ENCODE data around the gene OSTN. TPM values are rescaled to one million over a fixed set of nuclear protein-coding genes. Genes with fewer than 3 reads are reported as not detected.

OSTN gene
- total and polyA plus RNA-seq, 10 donors = 0.03 TPM; not detected in 9

DNA sequence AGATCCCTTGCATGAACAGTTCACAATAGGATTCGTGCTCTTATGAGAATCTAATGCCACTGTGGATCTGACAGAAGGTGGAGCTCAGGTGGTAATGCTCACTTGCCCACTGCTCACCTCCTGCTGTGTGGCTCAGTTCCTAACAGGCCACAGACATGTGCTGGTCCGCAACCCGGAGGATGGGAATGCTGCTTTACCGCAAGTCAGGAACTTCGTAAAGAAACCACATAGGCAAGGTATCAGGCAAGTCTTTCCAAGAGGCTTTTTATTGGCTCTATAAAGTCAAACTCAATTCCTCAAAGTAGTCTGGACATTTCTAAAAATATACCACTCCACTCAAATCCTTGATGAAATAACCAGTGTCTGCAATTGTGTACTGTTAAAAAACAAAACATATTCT, 56.1 kb downstream of the OSTN start:
- Histone ChIP-seq H3K4me3 (no peak overlapping the region), H3K27me3 (replicated peaks in 1 of 7) (no peaks in the 10 kb centered on the region), H3K4me1 (peaks cover 0 to 70% (median 34%) of the 10 kb centered on the region in 6 donors), H3K36me3 (no peaks in the 10 kb centered on the region), H3K9me3 (no peaks in the 10 kb centered on the region), H3K27ac (peak overlapping the region in 4 of 8 donors; percentile 6 to 69 (median 36))
- no peak for TF ChIP-seq POLR2AphosphoS5 (IDR thresholded peaks at IDR 0.05)
- TF ChIP-seq, protein P1, sequence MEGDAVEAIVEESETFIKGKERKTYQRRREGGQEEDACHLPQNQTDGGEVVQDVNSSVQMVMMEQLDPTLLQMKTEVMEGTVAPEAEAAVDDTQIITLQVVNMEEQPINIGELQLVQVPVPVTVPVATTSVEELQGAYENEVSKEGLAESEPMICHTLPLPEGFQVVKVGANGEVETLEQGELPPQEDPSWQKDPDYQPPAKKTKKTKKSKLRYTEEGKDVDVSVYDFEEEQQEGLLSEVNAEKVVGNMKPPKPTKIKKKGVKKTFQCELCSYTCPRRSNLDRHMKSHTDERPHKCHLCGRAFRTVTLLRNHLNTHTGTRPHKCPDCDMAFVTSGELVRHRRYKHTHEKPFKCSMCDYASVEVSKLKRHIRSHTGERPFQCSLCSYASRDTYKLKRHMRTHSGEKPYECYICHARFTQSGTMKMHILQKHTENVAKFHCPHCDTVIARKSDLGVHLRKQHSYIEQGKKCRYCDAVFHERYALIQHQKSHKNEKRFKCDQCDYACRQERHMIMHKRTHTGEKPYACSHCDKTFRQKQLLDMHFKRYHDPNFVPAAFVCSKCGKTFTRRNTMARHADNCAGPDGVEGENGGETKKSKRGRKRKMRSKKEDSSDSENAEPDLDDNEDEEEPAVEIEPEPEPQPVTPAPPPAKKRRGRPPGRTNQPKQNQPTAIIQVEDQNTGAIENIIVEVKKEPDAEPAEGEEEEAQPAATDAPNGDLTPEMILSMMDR (IDR thresholded peaks at IDR 0.05 in 8 of 11, conservative IDR thresholded peaks at IDR 0.05 in 3 of 11) = no peak
- TF ChIP-seq POLR2A (IDR thresholded peaks at IDR 0.05) = no peak
- intact Hi-C loops (cut with DNase I; ENCODE audit: low total_unique reads) = no loop called here
- no peak for DNase-seq
- 74 to 96% (median 90%) methylated on average over 3 to 5 of the region's 5 CpGs for WGBS, 5 donors

DNA sequence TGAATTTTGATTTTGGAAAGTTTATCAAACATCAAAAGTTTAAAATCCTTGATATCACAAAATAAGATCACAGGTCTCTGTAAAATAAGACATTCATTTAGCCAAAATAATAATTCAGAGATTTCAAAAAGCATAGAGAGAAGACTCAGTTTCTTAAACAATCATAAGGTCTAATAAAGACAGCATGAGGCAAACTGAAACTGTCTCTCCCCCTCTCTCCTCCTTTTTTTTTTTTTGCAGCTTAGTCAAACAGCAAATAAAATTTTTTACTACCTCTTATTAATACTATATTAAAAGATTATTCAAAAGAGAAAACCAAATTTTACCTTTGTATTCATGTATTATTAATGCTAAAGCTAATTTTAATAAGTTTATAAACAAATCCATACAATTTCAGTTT, 57.4 kb downstream of the OSTN start:
- Histone ChIP-seq H3K27me3 (replicated peaks in 1 of 7) (no peaks in the 10 kb centered on the region), H3K36me3 (no peaks in the 10 kb centered on the region), H3K4me3 (no peak overlapping the region), H3K4me1 (peaks cover 0 to 70% (median 34%) of the 10 kb centered on the region in 6 donors), H3K27ac (peak overlapping the region in 3 of 8 donors; percentile 34 to 45 (median 44)), H3K9me3 (no peaks in the 10 kb centered on the region)
- intact Hi-C loops (cut with DNase I; ENCODE audit: low total_unique reads) = no loop called here
- no peak for DNase-seq
- no peak for TF ChIP-seq POLR2AphosphoS5 (IDR thresholded peaks at IDR 0.05)
- TF ChIP-seq, protein P1 (IDR thresholded peaks at IDR 0.05 in 8 of 11, conservative IDR thresholded peaks at IDR 0.05 in 3 of 11) = no peak
- no peak for TF ChIP-seq POLR2A (IDR thresholded peaks at IDR 0.05)

DNA sequence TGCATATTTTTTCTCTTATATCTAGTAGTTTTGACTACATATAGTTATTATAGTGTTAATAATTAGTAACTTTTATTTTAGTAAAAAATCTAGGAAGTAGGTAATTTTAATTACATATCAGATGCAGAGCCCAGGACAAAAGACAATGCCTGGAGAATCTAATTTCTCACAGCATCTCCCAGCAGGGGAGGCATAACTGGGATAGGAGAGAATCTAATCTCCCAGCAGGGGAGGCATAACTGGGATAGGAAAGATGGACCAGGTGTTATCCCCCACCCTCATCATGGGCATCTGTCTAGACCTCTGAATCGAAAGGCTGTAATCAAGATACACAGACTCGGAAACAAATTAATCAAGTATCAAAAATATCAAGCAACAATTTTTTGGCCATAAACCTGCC, 58.2 kb downstream of the OSTN start:
- intact Hi-C loops (cut with DNase I; ENCODE audit: low total_unique reads) = no loop called here
- no peaks in the 10 kb centered on the region for H3K9me3 ChIP-seq
- 85 to 98% (median 94%) methylated on average over 2 of the region's 2 CpGs for WGBS, 5 donors

DNA sequence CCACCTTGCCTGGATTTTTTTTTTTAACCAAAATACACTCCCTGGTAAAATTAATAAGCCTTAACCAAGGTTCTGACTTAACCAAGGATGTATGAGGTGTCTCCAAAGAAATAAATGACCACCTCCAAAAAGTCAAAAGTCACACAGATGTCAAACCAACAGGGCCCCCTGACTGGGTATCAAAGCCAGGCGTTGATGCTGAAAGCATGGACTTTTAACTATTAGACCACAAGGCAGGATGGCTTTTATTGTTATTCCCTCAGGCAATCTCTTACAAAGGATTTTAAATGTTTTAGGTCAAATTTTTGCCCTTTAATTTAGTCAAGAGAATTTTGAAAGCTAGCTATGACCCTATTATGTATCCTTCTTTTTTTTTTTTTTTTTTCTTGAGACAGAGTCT, 60.4 kb downstream of the OSTN start:
- intact Hi-C loops (cut with DNase I; ENCODE audit: low total_unique reads) = no loop called here
- 0 to 89% (median 89%) methylated on average over 1 of the region's 1 CpG for WGBS, 5 donors

More for the DNA sequence above, 58.2 kb downstream of the OSTN start:
- DNase-seq = no peak
- H3K27ac ChIP-seq = peak overlapping the region in 1 of 8 donors; percentile 45
- H3K36me3 ChIP-seq = no peaks in the 10 kb centered on the region
- no peaks in the 10 kb centered on the region for H3K27me3 ChIP-seq (replicated peaks in 1 of 7)
- H3K4me1 ChIP-seq = peaks cover 0 to 64% (median 36%) of the 10 kb centered on the region in 6 donors
- H3K4me3 ChIP-seq = no peak overlapping the region
- TF ChIP-seq, protein P1 (IDR thresholded peaks at IDR 0.05 in 8 of 11, conservative IDR thresholded peaks at IDR 0.05 in 3 of 11) = no peak
- TF ChIP-seq POLR2A (IDR thresholded peaks at IDR 0.05) = no peak
- TF ChIP-seq POLR2AphosphoS5 (IDR thresholded peaks at IDR 0.05) = no peak

More for the DNA sequence above, 60.4 kb downstream of the OSTN start:
- Histone ChIP-seq H3K9me3 (no peaks in the 10 kb centered on the region), H3K4me1 (peaks cover 15 to 63% (median 35%) of the 10 kb centered on the region in 6 donors), H3K27ac (peak overlapping the region in 3 of 8 donors; percentile 19 to 44 (median 29)), H3K36me3 (no peaks in the 10 kb centered on the region), H3K4me3 (peak overlapping the region in 1 of 8 donors; percentile 20), H3K27me3 (replicated peaks in 1 of 7) (no peaks in the 10 kb centered on the region)
- TF ChIP-seq POLR2A (IDR thresholded peaks at IDR 0.05) (no peak), POLR2AphosphoS5 (IDR thresholded peaks at IDR 0.05) (no peak)
- TF ChIP-seq, protein P1 (IDR thresholded peaks at IDR 0.05 in 8 of 11, conservative IDR thresholded peaks at IDR 0.05 in 3 of 11) = no peak
- no peak for DNase-seq

Data from spleen (tissue), 11 donors.